Ectodermal cell (in vitro differentiated cells): ENCODE measurements around the gene TMPRSS2.

Source experiments
- H3K27ac ChIP-seq: 2 replicates; pipeline ENCODE4 v1.7.0; 2013; ENCODE audit warnings: mild to moderate bottlenecking, low read depth, low read length; ENCODE audit not compliant: insufficient read depth, poor library complexity, severe bottlenecking
- H3K27me3 ChIP-seq: 2 replicates; pipeline ENCODE4 v1.7.0; 2013; ENCODE audit warnings: mild to moderate bottlenecking, low read length; ENCODE audit not compliant: insufficient read depth, control insufficient read depth, poor library complexity, severe bottlenecking
- H3K36me3 ChIP-seq: one replicate; pipeline ENCODE4 v1.7.0; 2013; ENCODE audit warnings: low read length; ENCODE audit not compliant: control insufficient read depth, insufficient read depth
- H3K4me1 ChIP-seq: one replicate; pipeline ENCODE4 v1.7.0; 2013; ENCODE audit warnings: low read length; ENCODE audit not compliant: control insufficient read depth, insufficient read depth
- H3K4me3 ChIP-seq: 2 replicates; pipeline ENCODE4 v1.7.0; 2013; ENCODE audit warnings: low read depth, low read length, control low read depth; ENCODE audit not compliant: insufficient read depth
- H3K9me3 ChIP-seq: 2 replicates; pipeline ENCODE4 v1.7.0; 2013; ENCODE audit warnings: mild to moderate bottlenecking, low read length, moderate library complexity; ENCODE audit not compliant: control insufficient read depth
- WGBS, 2 experiments: methylation state at CpG; one replicate each; pipeline ENCODE4 v1.1.7; 2013; ENCODE audit warnings: missing lambda C conversion rate in 2 of 2; 5-methylcytosine and 5-hydroxymethylcytosine counted together

TMPRSS2 gene

DNA sequence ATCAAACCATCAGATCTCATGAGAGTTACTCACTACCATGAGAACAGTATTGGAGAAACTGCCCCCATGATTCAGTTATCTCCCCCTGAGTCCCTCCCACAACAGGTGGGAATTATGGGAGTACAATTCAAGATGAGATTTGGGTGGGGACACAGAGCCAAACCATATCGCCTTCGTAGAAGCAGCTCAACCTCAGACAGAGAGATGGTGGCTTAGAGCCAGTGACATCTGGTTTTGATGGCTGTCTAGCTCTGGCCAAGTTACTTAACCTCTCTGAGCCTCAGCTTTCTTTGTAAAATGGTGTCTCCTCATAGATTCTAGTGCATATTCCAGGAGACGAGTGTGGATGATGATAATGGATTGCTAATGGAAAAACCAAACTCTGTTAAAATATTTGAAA, 54.8 kb downstream of the TMPRSS2 start:
- WGBS, 2 experiments: 85 to 95% methylated on average over 3 of the region's 3 CpGs

DNA sequence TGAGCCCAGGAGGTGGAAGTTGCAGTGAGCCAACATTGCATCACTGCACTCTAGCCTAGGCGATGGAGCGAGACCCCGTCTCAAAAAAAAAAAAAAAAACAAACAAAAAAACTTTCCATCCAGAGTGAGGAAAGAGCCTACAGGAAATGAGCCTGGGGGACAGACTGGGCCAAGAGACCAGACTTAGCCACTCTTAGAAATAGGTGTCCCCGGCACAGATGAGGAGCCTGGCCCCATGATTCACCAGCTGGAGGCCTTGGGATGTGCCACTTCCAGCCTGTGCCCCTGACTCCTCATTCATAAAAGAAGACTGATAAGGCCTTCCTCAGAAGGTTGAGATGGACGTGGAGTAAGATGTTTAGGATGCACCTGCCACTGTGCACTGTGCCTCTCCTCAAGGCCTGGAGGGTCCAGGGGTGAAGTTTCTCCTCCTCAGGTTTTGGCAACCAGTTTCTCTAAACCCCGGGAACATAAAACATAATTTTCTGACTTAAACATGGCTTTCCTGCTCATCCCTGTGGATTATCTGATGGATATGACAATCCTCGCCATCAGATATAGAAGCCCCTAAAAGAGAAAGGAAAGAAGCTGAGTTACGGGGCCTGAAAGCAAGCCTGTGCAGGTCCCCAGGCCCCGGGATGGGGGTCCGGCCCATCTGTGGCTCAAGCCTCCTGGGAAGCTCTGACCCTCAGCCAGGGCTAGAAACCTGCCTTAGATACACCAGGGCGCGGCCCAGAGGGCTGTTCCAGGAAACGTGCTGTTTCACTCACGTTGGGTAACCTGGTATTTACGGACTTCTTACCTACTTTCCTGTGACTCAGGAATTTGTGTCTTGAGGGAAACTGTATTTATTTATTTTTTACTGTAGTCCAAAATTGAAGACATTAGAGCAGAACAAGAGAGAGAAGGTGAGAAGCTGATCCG, 55.9 kb downstream of the TMPRSS2 start:
- Histone ChIP-seq H3K27me3 (no peaks in the 10 kb centered on the region), H3K36me3 (no peaks in the 10 kb centered on the region), H3K9me3 (no peaks in the 10 kb centered on the region), H3K4me1 (no peaks in the 10 kb centered on the region), H3K4me3 (no peak overlapping the region), H3K27ac (no peak overlapping the region)
- WGBS, 2 experiments: 89 to 95% methylated on average over 15 to 16 of the region's 16 CpGs

More for the DNA sequence above, 54.8 kb downstream of the TMPRSS2 start:
- Histone ChIP-seq H3K27me3 (no peaks in the 10 kb centered on the region), H3K27ac (no peak overlapping the region), H3K4me1 (no peaks in the 10 kb centered on the region), H3K36me3 (no peaks in the 10 kb centered on the region), H3K4me3 (no peak overlapping the region), H3K9me3 (no peaks in the 10 kb centered on the region)

DNA sequence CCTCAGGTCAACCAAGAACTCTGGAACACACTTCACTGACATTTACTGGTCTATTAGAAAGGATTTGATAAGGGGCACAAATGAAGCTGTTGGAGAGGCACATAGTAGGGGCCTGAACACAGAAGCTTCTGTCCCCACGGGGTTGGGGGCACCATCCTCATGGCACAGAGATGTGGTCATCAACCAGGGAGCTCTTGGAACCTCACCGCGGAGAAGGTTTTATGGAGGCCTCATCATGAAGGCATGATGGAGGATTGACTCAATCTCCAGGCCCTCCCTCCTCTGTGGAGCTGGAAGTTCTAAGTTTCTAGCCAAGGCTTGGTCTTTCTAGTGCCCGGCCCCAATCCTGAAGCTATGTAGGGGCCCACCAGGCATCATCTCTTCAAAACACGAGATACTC, 58.3 kb downstream of the TMPRSS2 start:
- 69 to 72% methylated on average over 4 to 5 of the region's 5 CpGs for WGBS, 2 experiments
- no peak overlapping the region for H3K27ac ChIP-seq

DNA sequence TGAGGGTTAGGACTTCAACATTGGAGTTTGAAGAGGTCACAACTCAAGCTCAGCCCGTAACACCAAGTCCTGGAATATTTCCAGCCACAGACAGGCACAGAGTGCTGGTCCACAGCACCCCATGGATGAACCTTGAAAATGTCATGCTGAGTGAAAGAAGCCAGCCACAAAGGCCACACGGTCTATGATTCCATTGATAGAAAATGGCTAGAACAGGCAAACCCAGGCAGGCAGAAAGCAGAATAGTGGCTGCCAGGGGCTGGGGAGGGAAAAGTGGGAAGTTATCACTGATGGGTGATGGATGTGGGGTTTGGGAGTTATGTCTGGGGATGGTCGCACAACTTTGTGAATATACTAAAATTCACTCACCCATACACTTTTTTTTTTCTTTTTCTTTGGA, 60.6 kb downstream of the TMPRSS2 start:
- Histone ChIP-seq H3K36me3 (no peaks in the 10 kb centered on the region), H3K4me3 (no peak overlapping the region), H3K4me1 (no peaks in the 10 kb centered on the region), H3K9me3 (no peaks in the 10 kb centered on the region), H3K27me3 (no peaks in the 10 kb centered on the region), H3K27ac (no peak overlapping the region)
- 92 to 93% methylated on average over 3 of the region's 3 CpGs for WGBS, 2 experiments

More for the DNA sequence above, 58.3 kb downstream of the TMPRSS2 start:
- H3K4me1 ChIP-seq: no peaks in the 10 kb centered on the region
- H3K9me3 ChIP-seq: no peaks in the 10 kb centered on the region
- no peak overlapping the region for H3K4me3 ChIP-seq
- no peaks in the 10 kb centered on the region for H3K27me3 ChIP-seq
- H3K36me3 ChIP-seq: no peaks in the 10 kb centered on the region

DNA sequence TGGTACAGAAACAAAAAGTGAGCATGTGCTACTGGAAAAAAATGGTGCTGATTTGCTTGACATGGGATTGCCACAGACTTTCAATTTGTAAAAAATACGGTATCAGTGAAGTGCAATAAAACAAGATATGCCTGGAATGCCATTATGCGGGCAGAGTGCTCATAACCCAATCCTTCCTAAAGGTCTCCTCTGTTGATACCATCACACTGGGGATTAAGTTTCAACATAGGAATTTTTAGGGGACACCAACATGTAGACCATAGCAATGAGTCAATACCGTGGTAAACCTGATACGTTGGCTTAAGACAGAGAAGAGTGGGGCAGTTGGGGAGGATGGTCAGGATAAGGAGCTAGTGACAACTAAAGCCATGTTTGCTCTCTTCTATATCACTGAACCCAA, 61.4 kb downstream of the TMPRSS2 start:
- H3K27me3 ChIP-seq: no peaks in the 10 kb centered on the region
- 93 to 96% methylated on average over 4 of the region's 4 CpGs for WGBS, 2 experiments
- no peaks in the 10 kb centered on the region for H3K9me3 ChIP-seq
- H3K4me3 ChIP-seq: no peak overlapping the region
- H3K36me3 ChIP-seq: no peaks in the 10 kb centered on the region
- H3K27ac ChIP-seq: no peak overlapping the region
- no peaks in the 10 kb centered on the region for H3K4me1 ChIP-seq

DNA sequence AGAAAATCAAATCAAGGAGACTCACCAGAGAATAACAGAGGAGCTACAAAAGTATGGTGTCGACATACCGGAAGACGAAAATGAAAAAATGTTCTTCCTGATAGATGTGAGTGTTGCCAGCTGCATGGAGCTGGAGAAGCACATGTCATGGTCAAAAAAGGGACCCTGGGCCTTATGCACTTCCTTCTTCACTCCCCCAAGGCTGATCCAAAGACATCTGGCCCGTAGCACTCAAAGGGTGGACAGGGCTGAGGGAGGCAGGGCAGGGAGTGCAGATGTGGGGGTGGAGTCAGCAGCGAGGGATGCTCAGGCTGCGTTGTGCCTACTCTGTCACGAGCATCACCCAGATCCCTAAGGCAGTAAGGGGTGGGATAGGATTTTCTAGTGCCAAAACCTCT, 62.5 kb downstream of the TMPRSS2 start:
- Histone ChIP-seq H3K4me1 (no peaks in the 10 kb centered on the region), H3K27ac (no peak overlapping the region), H3K27me3 (no peaks in the 10 kb centered on the region), H3K36me3 (no peaks in the 10 kb centered on the region), H3K4me3 (no peak overlapping the region), H3K9me3 (no peaks in the 10 kb centered on the region)
- 78 to 88% methylated on average over 7 of the region's 7 CpGs for whole genome bisulfite sequencing, 2 experiments

DNA sequence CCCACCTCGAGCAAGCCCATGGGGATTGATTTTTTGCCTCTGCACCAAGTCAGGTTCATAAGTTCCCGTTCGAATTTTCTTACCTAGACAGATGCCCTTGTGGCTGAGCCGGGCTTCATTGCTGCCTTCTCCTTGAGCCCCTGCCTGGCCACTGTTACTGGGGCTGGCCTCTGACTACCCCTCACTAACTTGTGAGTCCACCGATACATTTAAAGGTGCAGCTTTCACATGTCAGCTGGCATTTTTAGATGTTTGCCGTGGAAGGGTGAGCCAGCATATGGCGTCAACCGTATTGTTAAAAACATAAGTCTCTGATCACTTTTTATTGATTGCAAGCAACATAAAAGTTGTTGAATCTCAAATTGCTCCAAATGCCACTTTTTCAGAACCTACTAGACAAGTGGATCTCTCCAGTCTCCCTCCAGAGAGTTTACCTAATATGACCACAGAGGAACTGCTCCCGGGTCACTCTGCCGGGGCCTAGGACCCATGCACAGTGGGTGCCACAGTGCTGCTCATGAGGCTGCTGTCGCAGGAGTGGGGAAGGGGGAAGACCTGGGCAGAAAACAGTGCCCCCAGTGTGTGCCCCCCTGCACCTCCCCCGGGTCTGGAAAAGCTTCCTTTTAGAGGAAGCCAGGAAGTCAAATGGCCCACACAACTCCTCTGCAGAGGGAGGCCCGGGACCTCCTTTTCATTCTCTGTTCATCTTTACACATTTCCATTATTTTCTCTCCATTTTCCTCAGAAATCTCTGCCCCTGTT, 63.1 kb downstream of the TMPRSS2 start:
- no peaks in the 10 kb centered on the region for H3K9me3 ChIP-seq
- WGBS, 2 experiments: 90 to 93% methylated on average over 13 of the region's 13 CpGs
- H3K27ac ChIP-seq: no peak overlapping the region
- H3K4me3 ChIP-seq: no peak overlapping the region
- H3K27me3 ChIP-seq: no peaks in the 10 kb centered on the region
- H3K36me3 ChIP-seq: no peaks in the 10 kb centered on the region
- H3K4me1 ChIP-seq: no peaks in the 10 kb centered on the region

DNA sequence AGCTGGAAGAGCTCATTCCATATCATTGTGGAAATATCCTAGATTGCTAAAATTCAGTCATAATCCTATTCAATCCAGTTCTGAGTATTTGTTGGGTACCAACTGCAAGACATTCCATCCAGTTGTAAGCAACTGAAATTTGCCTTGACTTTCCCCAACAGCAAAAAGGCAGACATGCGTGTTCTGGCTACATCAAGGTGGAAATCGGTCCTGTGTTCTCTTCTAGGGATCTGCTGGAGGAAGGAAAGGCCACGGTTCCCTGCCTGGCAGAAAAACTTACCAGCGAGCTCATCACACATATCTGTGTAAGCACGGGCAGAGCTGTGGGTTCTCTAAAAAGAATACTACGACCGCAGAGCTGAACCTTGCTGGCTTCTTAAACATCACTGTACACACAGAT, 64.4 kb downstream of the TMPRSS2 start:
- WGBS, 2 experiments: 94 to 95% methylated on average over 7 of the region's 7 CpGs
- H3K4me3 ChIP-seq: no peak overlapping the region
- no peaks in the 10 kb centered on the region for H3K27me3 ChIP-seq
- H3K36me3 ChIP-seq: no peaks in the 10 kb centered on the region
- H3K27ac ChIP-seq: no peak overlapping the region
- H3K9me3 ChIP-seq: no peaks in the 10 kb centered on the region
- H3K4me1 ChIP-seq: no peaks in the 10 kb centered on the region

DNA sequence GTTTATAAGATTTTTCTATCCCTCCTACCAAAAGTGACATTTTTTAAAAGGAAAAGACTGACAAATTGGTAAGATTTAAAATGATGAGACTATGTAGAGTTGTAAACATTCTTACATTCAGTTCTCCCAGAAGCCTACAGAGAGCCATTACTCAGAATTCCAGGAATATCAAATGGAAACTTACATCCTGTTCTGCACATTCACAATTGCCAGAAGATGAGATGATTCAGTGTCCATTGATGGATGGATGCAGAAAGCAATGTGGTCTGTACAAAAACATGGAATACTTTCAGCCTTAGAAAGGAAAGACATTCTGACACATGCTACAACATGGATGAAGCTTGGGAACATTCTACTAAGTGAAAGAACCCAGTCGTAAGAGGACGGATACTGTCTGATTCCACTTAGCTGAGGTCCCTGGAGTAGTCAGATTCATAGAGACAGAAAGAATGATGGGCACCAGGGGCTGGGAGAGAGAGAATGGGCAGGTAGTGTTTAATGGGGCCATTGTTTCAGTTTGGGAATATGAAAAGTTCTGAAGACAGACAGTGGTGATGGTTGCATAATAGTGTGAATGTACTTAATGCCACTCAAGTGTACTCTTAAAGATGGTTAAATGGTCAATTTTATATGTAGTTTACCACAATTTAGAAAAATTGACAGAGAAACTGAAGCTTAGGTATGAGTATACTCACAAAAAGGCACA, 65.3 kb downstream of the TMPRSS2 start:
- Histone ChIP-seq H3K4me3 (no peak overlapping the region), H3K27me3 (no peaks in the 10 kb centered on the region), H3K36me3 (no peaks in the 10 kb centered on the region), H3K27ac (no peak overlapping the region), H3K9me3 (no peaks in the 10 kb centered on the region), H3K4me1 (no peaks in the 10 kb centered on the region)
- 94 to 95% methylated on average over 2 of the region's 2 CpGs for WGBS, 2 experiments

DNA sequence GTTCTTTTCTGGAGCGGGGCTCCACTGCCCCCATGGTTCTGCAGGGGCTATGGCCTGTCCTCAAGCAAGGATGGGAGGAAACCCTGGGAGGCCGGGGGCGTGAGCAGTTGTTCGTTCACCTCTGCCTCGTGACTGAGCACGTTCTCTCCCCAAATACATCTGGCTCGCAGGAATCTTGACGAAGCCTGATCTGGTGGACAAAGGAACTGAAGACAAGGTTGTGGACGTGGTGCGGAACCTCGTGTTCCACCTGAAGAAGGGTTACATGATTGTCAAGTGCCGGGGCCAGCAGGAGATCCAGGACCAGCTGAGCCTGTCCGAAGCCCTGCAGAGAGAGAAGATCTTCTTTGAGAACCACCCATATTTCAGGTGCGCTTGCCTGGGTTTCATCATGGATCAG, 66.4 kb downstream of the TMPRSS2 start:
- no peak overlapping the region for H3K27ac ChIP-seq
- WGBS, 2 experiments: 94 to 96% methylated on average over 14 of the region's 14 CpGs

More for the DNA sequence above, 66.4 kb downstream of the TMPRSS2 start:
- Histone ChIP-seq H3K4me3 (no peak overlapping the region), H3K9me3 (no peaks in the 10 kb centered on the region), H3K27me3 (no peaks in the 10 kb centered on the region), H3K4me1 (no peaks in the 10 kb centered on the region), H3K36me3 (no peaks in the 10 kb centered on the region)
